Endodermal cell (in vitro differentiated cells): ENCODE results near the gene TBC1D10B. TPM values are rescaled to one million over a fixed set of nuclear protein-coding genes. Genes with fewer than 3 reads are reported as not detected.

ENCODE experiments used
- DNase-seq: peaks from one replicate; pipeline ENCODE4 v3.0.0-alpha.2; 2017
- H3K27ac ChIP-seq: 2 replicates; pipeline ENCODE4 v1.5.1; 2013; ENCODE audit warnings: mild to moderate bottlenecking, low read depth, low read length, moderate library complexity
- H3K27me3 ChIP-seq: 2 replicates; pipeline ENCODE4 v1.6.1; 2013; ENCODE audit warnings: mild to moderate bottlenecking, low read length, moderate library complexity; ENCODE audit not compliant: insufficient read depth, control insufficient read depth, poor library complexity, severe bottlenecking
- H3K36me3 ChIP-seq: 2 replicates; pipeline ENCODE4 v1.7.0; 2013; ENCODE audit warnings: mild to moderate bottlenecking, low read length, moderate library complexity; ENCODE audit not compliant: control insufficient read depth, insufficient read depth
- H3K4me1 ChIP-seq: one replicate; pipeline ENCODE4 v1.7.0; 2013; ENCODE audit warnings: low read length; ENCODE audit not compliant: control insufficient read depth, insufficient read depth
- H3K4me3 ChIP-seq: 2 replicates; pipeline ENCODE4 v1.5.1; 2013; ENCODE audit warnings: mild to moderate bottlenecking, low read length, moderate library complexity
- H3K9ac ChIP-seq: 2 replicates; pipeline ENCODE4 v1.6.1; 2013; ENCODE audit warnings: mild to moderate bottlenecking, low read length, moderate library complexity; ENCODE audit not compliant: poor library complexity, severe bottlenecking; ENCODE audit errors: extremely low read depth
- H3K9me3 ChIP-seq: 2 replicates; pipeline ENCODE4 v1.6.1; 2013; ENCODE audit warnings: mild to moderate bottlenecking, low read length, moderate library complexity; ENCODE audit not compliant: control insufficient read depth
- H3K27ac Mint-ChIP-seq: 2 replicates; pipeline ENCODE4 v1.8.0; 2020; ENCODE audit warnings: mixed read lengths
- H3K27me3 Mint-ChIP-seq: 2 replicates; pipeline ENCODE4 v1.8.0; 2021; ENCODE audit warnings: mild to moderate bottlenecking, mixed read lengths; ENCODE audit not compliant: insufficient read depth
- H3K36me3 Mint-ChIP-seq: 2 replicates; pipeline ENCODE4 v1.8.0; 2020; ENCODE audit warnings: low read depth, mixed read lengths
- H3K4me1 Mint-ChIP-seq: 2 replicates; pipeline ENCODE4 v1.8.0; 2020; ENCODE audit warnings: mixed read lengths
- H3K4me3 Mint-ChIP-seq: 2 replicates; pipeline ENCODE4 v1.8.0; 2020; ENCODE audit warnings: mild to moderate bottlenecking, moderate library complexity, mixed read lengths
- H3K9me3 Mint-ChIP-seq: 2 replicates; pipeline ENCODE4 v1.8.0; 2020; ENCODE audit warnings: mild to moderate bottlenecking, mixed read lengths
- CTCF ChIP-seq: fragments of 200-600 bp; sonication (generic); conservative IDR thresholded peaks from 2 replicates; pipeline ENCODE4 v1.5.0; 2021; ENCODE audit warnings: antibody characterized with exemption, mild to moderate bottlenecking
- WGBS, 2 experiments: methylation state at CpG; one replicate each; pipeline versions ENCODE4 v1.1.5 to v1.1.7; 2013; ENCODE audit warnings: missing lambda C conversion rate in 2 of 2, mixed read lengths in 1 of 2; ENCODE audit not compliant: insufficient coverage in 1 of 2, insufficient read length in 1 of 2; 5-methylcytosine and 5-hydroxymethylcytosine counted together
- total RNA-seq, 2 donors: library from RNA; stranded (reverse); fragmentation: NEBNext Ultra II Directional in 1 of 2; extraction: Animal tissue kit (Norgen Biotek cat#: 25700) in 1 of 2; gene quantifications; 2 replicates in 1 of 2; 3 replicates in 1 of 2; pipeline ENCODE4 v1.2.1, GENCODE V29; 2021

Gene TBC1D10B
- total RNA-seq, 2 donors from 2014 or later, result 30.7 to 36.3 TPM

GRCh38 chr16:30372725-30373124, 2.4 kb upstream of the TBC1D10B start:
- no peaks in the 10 kb centered on the region for H3K36me3 Mint-ChIP-seq

GRCh38 chr16:30372038-30372712, 1.9 kb upstream of the TBC1D10B start:
- TF ChIP-seq CTCF, result no peak
- Mint-ChIP-seq H3K27me3 (no peaks in the 10 kb centered on the region), H3K27ac (no peak overlapping the region), H3K36me3 (no peaks in the 10 kb centered on the region), H3K4me1 (peaks cover 37% of the 10 kb centered on the region), H3K4me3 (peak overlapping the region; percentile 60), H3K9me3 (no peaks in the 10 kb centered on the region)
- Histone ChIP-seq H3K4me3 (no peak overlapping the region), H3K9ac (no peak overlapping the region), H3K9me3 (no peaks in the 10 kb centered on the region), H3K4me1 (peaks cover 10% of the 10 kb centered on the region), H3K36me3 (peaks cover 3% of the 10 kb centered on the region), H3K27ac (no peak overlapping the region), H3K27me3 (no peaks in the 10 kb centered on the region)
- 90 to 94% methylated on average over 3 to 6 of the region's 6 CpGs for WGBS, 2 experiments
- DNase-seq, result peak; percentile 35

More at GRCh38 chr16:30372725-30373124, 2.4 kb upstream of the TBC1D10B start:
- peak; percentile 40 for DNase-seq
- Histone ChIP-seq H3K36me3 (no peaks in the 10 kb centered on the region), H3K9ac (no peak overlapping the region), H3K27ac (no peak overlapping the region), H3K27me3 (no peaks in the 10 kb centered on the region), H3K9me3 (no peaks in the 10 kb centered on the region), H3K4me3 (no peak overlapping the region), H3K4me1 (peaks cover 9% of the 10 kb centered on the region)
- TF ChIP-seq CTCF, result no peak
- WGBS, 2 experiments, result 84 to 86% methylated on average over 3 to 5 of the region's 5 CpGs
- H3K9me3 Mint-ChIP-seq, result no peaks in the 10 kb centered on the region
- peaks cover 35% of the 10 kb centered on the region for H3K4me1 Mint-ChIP-seq
- H3K4me3 Mint-ChIP-seq, result no peak overlapping the region
- H3K27ac Mint-ChIP-seq, result no peak overlapping the region
- H3K27me3 Mint-ChIP-seq, result no peaks in the 10 kb centered on the region

GRCh38 chr16:30371248-30371816, 1.0 kb upstream of the TBC1D10B start:
- Mint-ChIP-seq H3K27me3 (no peaks in the 10 kb centered on the region), H3K36me3 (peaks cover 3% of the 10 kb centered on the region), H3K27ac (peak overlapping the region; percentile 87), H3K9me3 (no peaks in the 10 kb centered on the region), H3K4me3 (peak overlapping the region; percentile 60), H3K4me1 (peaks cover 41% of the 10 kb centered on the region)
- H3K9ac ChIP-seq, result peak overlapping the region; percentile 19
- H3K36me3 ChIP-seq, result peaks cover 6% of the 10 kb centered on the region
- H3K4me1 ChIP-seq, result peaks cover 10% of the 10 kb centered on the region
- H3K9me3 ChIP-seq, result no peaks in the 10 kb centered on the region
- DNase-seq, result no peak
- H3K27me3 ChIP-seq, result no peaks in the 10 kb centered on the region
- H3K27ac ChIP-seq, result peak overlapping the region; percentile 69
- TF ChIP-seq CTCF, result no peak
- WGBS, 2 experiments, result 26 to 47% methylated on average over 8 to 11 of the region's 11 CpGs
- peak overlapping the region; percentile 77 for H3K4me3 ChIP-seq
